NCI-H526 treated with DMSO at 0.1 percent for 48 hours (cell line): Measurements from ENCODE around the gene PLA2G12A.

Source experiments
- DNase-seq: peaks from one replicate; lab custom pipeline; 2025; lab: John Stamatoyannopoulos, UW

The PLA2G12A gene

DNA sequence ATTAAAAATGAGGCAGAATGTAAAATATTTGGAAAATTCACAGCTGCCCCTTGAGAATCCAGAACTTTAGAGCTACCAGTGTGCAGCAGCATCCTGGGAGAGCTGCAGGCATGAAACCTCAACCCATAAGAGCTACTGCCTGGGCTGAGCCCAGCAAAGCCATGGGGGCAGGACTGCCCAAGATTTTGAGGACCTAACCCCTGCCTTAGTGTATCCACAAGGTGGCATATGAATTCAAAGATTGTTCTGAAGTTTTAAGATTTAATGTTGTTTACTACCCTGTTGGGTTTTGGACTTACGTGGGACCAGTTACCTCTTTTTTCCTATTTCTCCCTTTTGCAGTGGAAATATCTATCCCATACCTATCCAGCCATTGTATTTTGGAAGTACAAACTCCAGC is 53.0 kb downstream of the PLA2G12A start:
- no peak for DNase-seq

GRCh38 chr4:109675843-109676242 is 54.0 kb downstream of the PLA2G12A start:
- no peak for DNase-seq

DNA sequence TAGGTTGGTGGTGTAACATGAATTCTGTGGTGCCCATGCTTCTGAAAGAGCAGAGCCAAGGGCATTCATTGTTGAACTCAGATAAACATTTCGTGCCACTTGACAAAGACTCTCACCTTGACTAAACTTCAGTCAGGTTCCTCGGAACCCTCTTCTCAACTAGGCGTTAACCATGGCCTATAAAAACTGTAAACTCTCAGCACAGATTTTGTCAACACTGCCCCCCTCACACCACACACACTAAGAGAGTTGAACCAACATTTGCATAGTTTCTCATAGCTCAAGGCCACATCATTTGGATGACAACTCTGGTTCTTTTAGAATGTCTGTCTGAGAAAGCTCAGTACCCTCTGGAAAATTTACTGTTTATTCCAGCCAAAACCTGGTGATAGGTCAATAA is 54.7 kb downstream of the PLA2G12A start:
- no peak for DNase-seq

- no peak for DNase-seq
These were observed 56.6 kb downstream of the PLA2G12A start for GRCh38 chr4:109673303-109673702.

DNA sequence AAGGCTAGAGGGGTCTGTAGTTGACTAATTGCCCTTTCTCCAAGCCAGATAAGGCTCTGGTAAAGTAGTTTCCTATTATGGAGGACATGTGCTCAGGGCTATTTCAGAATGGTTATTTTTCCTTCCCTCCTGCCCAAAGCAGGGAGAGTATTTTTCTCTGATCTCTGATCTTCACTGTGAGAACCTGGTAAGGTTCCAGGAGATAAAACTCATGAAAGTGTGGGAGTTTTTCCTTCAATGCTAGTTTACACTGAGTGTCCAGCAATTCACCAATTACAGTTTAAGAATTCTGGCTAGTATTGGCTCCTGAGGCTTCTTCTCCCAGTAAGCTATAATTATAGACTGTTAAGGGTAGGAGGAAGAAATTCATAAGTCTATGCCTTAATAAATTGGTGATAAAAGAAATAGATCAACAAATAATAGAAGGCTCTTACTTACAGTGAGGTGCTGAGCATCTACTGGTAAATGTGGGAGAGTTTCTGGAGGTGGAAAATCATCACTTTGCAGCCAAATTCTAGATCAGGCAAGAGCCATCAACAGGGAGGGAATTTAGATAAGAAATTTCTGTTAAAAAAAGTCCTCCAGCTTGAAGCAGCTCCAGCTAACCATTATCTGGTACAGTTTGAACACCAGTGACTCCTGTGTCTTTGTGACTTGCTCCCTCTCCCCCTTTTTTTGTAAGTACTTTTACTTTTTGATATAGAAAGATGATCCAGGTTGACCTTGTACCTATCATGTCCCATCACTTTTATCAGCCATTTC is 57.5 kb downstream of the PLA2G12A start:
- no peak for DNase-seq

DNA sequence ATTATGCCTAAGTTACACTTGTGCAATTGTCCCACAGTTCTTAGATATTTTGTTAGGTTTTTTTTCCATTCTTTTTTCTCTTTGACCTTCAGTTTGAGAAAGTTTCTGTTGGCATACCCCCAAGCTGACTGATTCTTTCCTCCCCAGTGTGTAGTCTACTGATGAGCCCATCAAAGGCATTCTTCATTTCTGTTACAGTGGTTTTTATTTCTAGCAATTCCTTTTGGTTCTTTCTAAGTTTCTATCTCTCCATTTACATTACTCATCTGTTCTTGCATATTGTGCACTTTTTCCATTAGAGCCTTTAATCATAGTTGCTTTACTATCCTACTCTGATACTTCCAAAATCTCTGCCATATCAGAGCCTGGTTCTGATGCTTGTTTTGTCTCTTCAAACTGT is 58.5 kb downstream of the PLA2G12A start:
- DNase-seq = no peak

DNA sequence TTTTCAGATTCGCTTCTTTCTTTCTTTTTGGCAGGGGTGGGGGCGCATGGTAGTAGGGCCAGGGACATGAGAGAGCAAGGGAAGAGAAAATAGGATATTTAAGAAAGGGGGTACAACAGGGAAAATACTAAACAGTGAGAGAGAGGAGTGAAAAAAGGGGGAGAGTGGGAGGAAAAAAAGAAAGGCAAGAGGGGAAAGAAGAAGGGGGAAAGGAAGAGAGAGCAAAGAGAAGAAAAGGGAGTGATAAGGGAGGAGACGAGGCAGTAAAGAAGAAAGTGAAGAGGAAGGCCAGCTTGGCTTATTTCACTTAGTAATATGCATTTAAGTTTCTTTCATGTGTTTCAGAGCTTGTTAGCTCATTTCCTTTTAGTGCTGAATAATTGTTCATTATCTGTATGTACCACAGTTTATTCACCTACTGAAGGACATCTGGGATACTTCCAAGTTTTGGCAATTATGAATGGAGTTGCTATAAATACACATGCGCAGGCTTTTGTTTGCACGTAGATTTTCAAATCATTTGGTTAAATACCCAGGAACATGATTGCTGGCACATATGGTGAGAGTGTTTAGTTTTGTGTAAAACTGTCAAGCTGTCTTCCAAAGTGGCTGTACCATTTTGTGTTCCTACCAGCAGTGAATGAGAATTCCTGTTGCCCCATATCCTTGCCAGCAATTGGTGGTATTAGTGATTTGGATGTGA is 63.9 kb downstream of the PLA2G12A start:
- DNase-seq = no peak

- DNase-seq = no peak
These were observed 67.1 kb downstream of the PLA2G12A start for GRCh38 chr4:109662771-109663170.

DNA sequence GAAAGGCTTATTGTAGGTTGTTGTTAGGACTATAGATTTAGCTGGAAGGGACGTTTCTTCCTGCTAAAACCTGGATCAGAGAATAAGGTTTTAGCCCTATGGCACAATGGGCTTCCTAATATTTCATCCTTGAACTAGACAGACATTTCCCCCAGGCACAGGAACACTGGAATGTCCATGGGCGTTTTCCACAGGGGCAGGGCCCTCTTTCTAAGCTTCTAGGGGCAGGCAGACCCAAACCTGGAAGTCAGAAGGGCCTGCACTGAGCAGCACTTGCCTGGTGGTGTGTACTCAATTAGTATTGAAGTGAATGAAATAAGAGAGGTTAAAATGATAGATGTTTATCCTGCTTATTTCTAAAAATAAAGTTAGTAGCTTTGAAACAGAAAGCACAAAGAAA is 67.8 kb downstream of the PLA2G12A start:
- DNase-seq = no peak
